Panc1 (cell line): Measurements from ENCODE around the gene KRTAP24-1. TPM values are rescaled to one million over a fixed set of nuclear protein-coding genes. Genes with fewer than 3 reads are reported as not detected.

ENCODE experiments used
- ATAC-seq: fragments of 200-7000 bp; cut with Tn5 transposase; 2 replicates; pipeline ENCODE4 v1.9.1; 2020; ENCODE audit warnings: mild to moderate bottlenecking, moderate library complexity
- BruUV-seq: library from RNA; stranded (reverse); fragments of 400-500 nt; replicated peaks from 2 replicates; lab custom pipeline; 2021; lab: Mats Ljungman, UMichigan
- CTCF ChIA-PET: fragments of 300-600 bp; sonication (Branson Sonifier 250); formaldehyde crosslinking; loops from one replicate; lab custom pipeline; 2022; ENCODE audit warnings: antibody characterized with exemption; lab: Charles Lee
- POLR2A ChIA-PET: fragments of 300-600 bp; sonication (Branson Sonifier 250); formaldehyde crosslinking; loops from one replicate; lab custom pipeline; 2022; ENCODE audit warnings: antibody characterized with exemption; lab: Charles Lee
- DNase-seq: peaks from one replicate; pipeline ENCODE4 v3.0.0-alpha.2; 2010; ENCODE audit warnings: low read depth, low spot score
- H3K27ac ChIP-seq: 2 replicates; pipeline ENCODE4 v1.5.1; 2011; ENCODE audit warnings: mild to moderate bottlenecking, low read length, inconsistent platforms
- H3K27me3 ChIP-seq: fragments of 200-500 bp; sonication (Bioruptor generic); 2 replicates; pipeline ENCODE4 v1.6.0; 2014; ENCODE audit warnings: low read length, inconsistent platforms; ENCODE audit not compliant: control insufficient read depth, insufficient read depth
- H3K36me3 ChIP-seq: fragments of 200-500 bp; sonication (Bioruptor generic); 2 replicates; pipeline ENCODE4 v1.5.1; 2014; ENCODE audit warnings: inconsistent platforms, mild to moderate bottlenecking, low read length, moderate library complexity; ENCODE audit not compliant: control insufficient read depth, insufficient read depth
- H3K4me1 ChIP-seq: 2 replicates; pipeline ENCODE4 v1.5.1; 2011; ENCODE audit warnings: inconsistent platforms, mild to moderate bottlenecking, low read length, moderate library complexity; ENCODE audit not compliant: control insufficient read depth, insufficient read depth
- H3K4me3 ChIP-seq, 2 experiments: 2 replicates each; pipeline ENCODE4 v1.5.1; 2011 to 2012; ENCODE audit warnings: low read depth in 2 of 2, low read length in 2 of 2, mild to moderate bottlenecking in 2 of 2, inconsistent platforms in 1 of 2, moderate library complexity in 1 of 2
- H3K9me3 ChIP-seq: fragments of 200-500 bp; sonication (Bioruptor generic); 2 replicates; pipeline ENCODE4 v1.5.1; 2014; ENCODE audit warnings: low read depth, mild to moderate bottlenecking, inconsistent platforms, low read length, moderate library complexity; ENCODE audit not compliant: control insufficient read depth, insufficient read depth
- CTCF ChIP-seq: fragments of 450-650 bp; IDR thresholded peaks from 2 replicates; pipeline ENCODE4 v1.5.1; 2017; ENCODE audit warnings: mild to moderate bottlenecking
- POLR2AphosphoS5 ChIP-seq: IDR thresholded peaks from 2 replicates; pipeline ENCODE4 v1.6.1; 2012; ENCODE audit warnings: mild to moderate bottlenecking, low read depth, low read length, moderate library complexity
- REST ChIP-seq, 2 experiments: IDR thresholded peaks; 2 replicates each; pipeline ENCODE4 v1.6.1; 2011 to 2012; ENCODE audit warnings: low read depth in 2 of 2, control low read depth in 1 of 2, low read length in 1 of 2, mild to moderate bottlenecking in 1 of 2, moderate library complexity in 1 of 2; ENCODE audit not compliant: insufficient read depth in 1 of 2
- SIN3A ChIP-seq: IDR thresholded peaks from 2 replicates; pipeline ENCODE4 v1.6.1; 2012; ENCODE audit warnings: low read depth, mild to moderate bottlenecking, low read length, moderate library complexity, borderline replicate concordance; ENCODE audit not compliant: insufficient read depth
- TCF7L2 ChIP-seq: IDR thresholded peaks from 2 replicates; pipeline ENCODE4 v1.6.1; 2011; ENCODE audit warnings: mild to moderate bottlenecking, low read depth, low read length, inconsistent platforms
- in situ Hi-C: cut with HindIII; loops from 2 replicates; pipeline ENCODE4 v1.10.0; 2016; ENCODE audit warnings: low sequenced_read_pairs, low pct_unique_long_range_greater_than_20kb
- intact Hi-C: fragments of 100-400 bp; cut with micrococcal nuclease; formaldehyde crosslinking; loops from one replicate; pipeline ENCODE4 v1.10.0; 2022; ENCODE audit not compliant: unreplicated experiment
- total RNA-seq: library from RNA; stranded (reverse); gene quantifications from one replicate; pipeline ENCODE4 v1.2.1, GENCODE V29; 2021; ENCODE audit not compliant: unreplicated experiment

KRTAP24-1 gene
- total RNA-seq, 1 experiment from 2014 or later = not detected

GRCh38 chr21:30326390-30326789 lies 43.6 kb upstream of the KRTAP24-1 start:
- Histone ChIP-seq H3K4me3 (no peak overlapping the region), H3K27ac (no peak overlapping the region), H3K9me3 (no peaks in the 10 kb centered on the region), H3K36me3 (no peaks in the 10 kb centered on the region), H3K4me1 (no peaks in the 10 kb centered on the region), H3K27me3 (no peaks in the 10 kb centered on the region)
- BruUV-seq = no TSS peak
- ATAC-seq = no peak
- POLR2A ChIA-PET = no interaction called here
- in situ Hi-C loops = no loop called here
- intact Hi-C loops = no loop called here
- CTCF ChIA-PET = no interaction called here
- TF ChIP-seq TCF7L2 (no peak), REST (IDR thresholded peaks at IDR 0.05; ENCODE audit: insufficient read depth in 1 of 2, low read depth in 2 of 2, low read length in 1 of 2) (no peak), CTCF (no peak), POLR2AphosphoS5 (no peak), SIN3A (no peak)
- no peak for DNase-seq

GRCh38 chr21:30320215-30320614 lies 37.5 kb upstream of the KRTAP24-1 start, which contains the start of gene KRTAP26-1:
TSS of gene KRTAP26-1 (minus strand) at chr21:30320315. CDS start at chr21:30320035, 280 bp downstream.
- POLR2A ChIA-PET = no interaction called here
- H3K4me1 ChIP-seq = no peaks in the 10 kb centered on the region

More at GRCh38 chr21:30320215-30320614, 37.5 kb upstream of the KRTAP24-1 start, which contains the start of gene KRTAP26-1:
- in situ Hi-C loops (no loop called here), intact Hi-C loops (no loop called here)
- no TSS peak for BruUV-seq
- Histone ChIP-seq H3K27ac (no peak within 1 kb of the TSS), H3K36me3 (no peaks in the 10 kb centered on the region), H3K27me3 (no peaks in the 10 kb centered on the region), H3K4me3 (no peak within 1 kb of the TSS), H3K9me3 (no peaks in the 10 kb centered on the region)
- CTCF ChIA-PET = no interaction called here
- TF ChIP-seq POLR2AphosphoS5 (no peak), TCF7L2 (no peak), SIN3A (no peak), CTCF (no peak), REST (IDR thresholded peaks at IDR 0.05; ENCODE audit: insufficient read depth in 1 of 2, low read depth in 2 of 2, low read length in 1 of 2) (no peak)
- DNase-seq (no peak), ATAC-seq (no peak)
